ENCODE measurements around the gene ALPL. TPM values are rescaled to one million over a fixed set of nuclear protein-coding genes. Genes with fewer than 3 reads are reported as not detected.

The ALPL gene
- polyA plus RNA-seq, 2 of the 4 experiments (the other 2 are of a cell fraction), result 0.06 to 0.31 TPM

DNA sequence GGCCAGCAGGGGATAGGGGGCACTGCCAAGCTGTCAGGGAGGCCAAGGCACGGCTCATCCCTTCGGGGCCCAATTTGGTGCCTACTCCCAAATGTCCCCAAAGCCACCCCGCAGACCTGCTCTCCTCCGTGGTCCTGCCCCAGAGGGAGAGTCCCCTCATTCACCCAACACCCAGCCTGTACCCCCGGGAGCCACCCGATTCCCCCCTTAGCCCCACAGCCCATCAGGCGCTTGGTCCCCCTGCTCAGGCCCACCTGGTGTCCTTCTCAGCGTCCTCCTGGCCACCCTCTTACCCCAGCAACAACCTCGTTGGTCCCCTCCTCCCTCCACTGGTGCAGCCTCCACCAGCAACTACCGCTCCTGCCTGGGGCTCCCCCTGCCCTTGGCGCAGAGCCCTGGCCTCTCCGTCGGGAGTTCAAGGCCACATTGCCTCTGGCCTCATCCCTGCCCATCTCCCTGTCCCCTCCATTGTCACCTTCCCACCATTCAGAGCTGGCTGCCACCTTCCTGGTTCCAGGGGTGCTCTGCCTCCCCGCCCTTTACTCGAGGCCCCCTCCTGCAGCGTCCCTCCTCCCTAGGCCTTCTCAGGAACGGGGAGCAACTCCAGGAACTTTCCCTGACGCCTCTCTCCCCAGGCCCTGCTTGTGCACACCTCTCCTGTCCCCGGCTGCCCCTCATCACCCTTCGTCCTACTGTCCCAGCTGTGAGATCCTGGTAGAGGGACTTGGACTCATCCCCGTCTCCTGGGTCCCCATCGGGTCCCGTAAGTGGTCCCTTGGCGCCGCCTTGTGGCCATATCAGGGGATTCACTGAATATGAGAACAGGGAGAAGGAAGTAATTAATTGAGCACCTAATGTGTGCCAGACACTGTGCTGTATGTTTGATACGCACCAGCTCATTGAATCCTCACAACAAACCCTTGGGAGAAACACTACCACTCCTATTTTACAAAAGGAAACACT is 86.0 kb downstream of the ALPL start:
- 0 out of 3 replicates have a peak, but pooled peaks cover 5% of the 10 kb centered on the region for H3K4me1 ChIP-seq
- DNase-seq (ENCODE audit: low read depth in 1 of 2, low spot score in 1 of 2), result peak; percentile 60 to 70
- H3K4me2 ChIP-seq, result no peak overlapping the region
- POLR2A ChIA-PET, result no interaction called here
- CTCF ChIA-PET, result interaction anchor here (0.7 to 4.7 kb wide), 22 partner anchors 8 to 377 kb away, joined by 3 to 60 read pairs (median 4); partner anchors contain the start of gene ALPL
- no peaks in the 10 kb centered on the region for H3K9me3 ChIP-seq
- no peak overlapping the region for H3K27ac ChIP-seq
- TF ChIP-seq CBX2 (IDR thresholded peaks at IDR 0.05; ENCODE audit: borderline replicate concordance, low read depth) (no peak), SMC3 (IDR thresholded peaks at IDR 0.05) (peak; percentile 63), NFE2L2 (conservative IDR thresholded peaks at IDR 0.05; ENCODE audit: low read length) (no peak), HOXA7 (CRISPR knock-in tag; IDR thresholded peaks at IDR 0.05) (no peak), RAD21 (conservative IDR thresholded peaks at IDR 0.05 in 1 of 2, IDR thresholded peaks at IDR 0.05 in 1 of 2) (peak; percentile 69 to 86)
- TF ChIP-seq, protein P1, sequence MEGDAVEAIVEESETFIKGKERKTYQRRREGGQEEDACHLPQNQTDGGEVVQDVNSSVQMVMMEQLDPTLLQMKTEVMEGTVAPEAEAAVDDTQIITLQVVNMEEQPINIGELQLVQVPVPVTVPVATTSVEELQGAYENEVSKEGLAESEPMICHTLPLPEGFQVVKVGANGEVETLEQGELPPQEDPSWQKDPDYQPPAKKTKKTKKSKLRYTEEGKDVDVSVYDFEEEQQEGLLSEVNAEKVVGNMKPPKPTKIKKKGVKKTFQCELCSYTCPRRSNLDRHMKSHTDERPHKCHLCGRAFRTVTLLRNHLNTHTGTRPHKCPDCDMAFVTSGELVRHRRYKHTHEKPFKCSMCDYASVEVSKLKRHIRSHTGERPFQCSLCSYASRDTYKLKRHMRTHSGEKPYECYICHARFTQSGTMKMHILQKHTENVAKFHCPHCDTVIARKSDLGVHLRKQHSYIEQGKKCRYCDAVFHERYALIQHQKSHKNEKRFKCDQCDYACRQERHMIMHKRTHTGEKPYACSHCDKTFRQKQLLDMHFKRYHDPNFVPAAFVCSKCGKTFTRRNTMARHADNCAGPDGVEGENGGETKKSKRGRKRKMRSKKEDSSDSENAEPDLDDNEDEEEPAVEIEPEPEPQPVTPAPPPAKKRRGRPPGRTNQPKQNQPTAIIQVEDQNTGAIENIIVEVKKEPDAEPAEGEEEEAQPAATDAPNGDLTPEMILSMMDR (IDR thresholded peaks at IDR 0.05), result peak; percentile 62
- ATAC-seq, result peak in 1 of 2 experiments; percentile 77; a peak in 3 of 6 replicates
- H3K4me3 ChIP-seq, result no peak overlapping the region
- WGBS (ENCODE audit: missing lambda C conversion rate), result 57% methylated on average over 18 of the region's 26 CpGs
- no peak for FAIRE-seq

DNA sequence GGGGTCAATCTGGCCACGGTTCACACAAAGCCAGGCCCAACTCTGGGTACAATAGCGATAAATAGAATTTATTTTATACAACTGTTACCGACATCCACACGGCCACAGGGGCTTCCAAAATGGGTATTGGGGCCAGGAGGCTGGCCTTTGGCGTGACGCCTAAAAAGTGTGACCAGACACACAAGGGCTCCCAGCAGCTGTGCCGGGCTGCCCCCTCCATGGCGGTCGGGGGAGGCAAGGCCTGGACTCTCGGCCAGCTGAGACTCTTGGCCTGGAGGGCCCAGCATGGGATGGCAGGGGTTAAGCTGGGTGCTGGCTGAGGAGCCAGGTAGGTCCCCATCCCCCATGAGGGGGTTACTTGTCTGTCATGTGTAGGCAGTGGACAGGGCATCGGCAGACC is 87.0 kb downstream of the ALPL start:
- DNase-seq (ENCODE audit: low read depth in 1 of 2, low spot score in 1 of 2) (no peak), FAIRE-seq (no peak), ATAC-seq (no peak)
- POLR2A ChIA-PET, result no interaction called here
- Histone ChIP-seq H3K4me2 (no peak overlapping the region), H3K4me1 (0 out of 3 replicates have a peak, but pooled peaks cover 5% of the 10 kb centered on the region), H3K4me3 (no peak overlapping the region), H3K9me3 (no peaks in the 10 kb centered on the region), H3K27ac (no peak overlapping the region)
- 75% methylated on average over 11 of the region's 11 CpGs for WGBS (ENCODE audit: missing lambda C conversion rate)
- CTCF ChIA-PET, result interaction anchor here (0.7 to 4.7 kb wide), 18 partner anchors 9 to 281 kb away, joined by 3 to 60 read pairs (median 4); partner anchors contain the start of gene ALPL
- TF ChIP-seq TFCP2L1 (CRISPR knock-in tag; IDR thresholded peaks at IDR 0.05), result no peak
- no peak for TF ChIP-seq MAZ (IDR thresholded peaks at IDR 0.05; ENCODE audit: borderline replicate concordance, low read depth, low read length)
- TF ChIP-seq HOXB13 (CRISPR knock-in tag; IDR thresholded peaks at IDR 0.05; ENCODE audit: low read depth), result no peak
- no peak for TF ChIP-seq POLR2A (IDR thresholded peaks at IDR 0.05; ENCODE audit: low read length)
- TF ChIP-seq BHLHE40 (IDR thresholded peaks at IDR 0.05; ENCODE audit: low read depth, low read length), result no peak
- no peak for TF ChIP-seq CEBPB (IDR thresholded peaks at IDR 0.05)
- no peak for TF ChIP-seq GATA3 (IDR thresholded peaks at IDR 0.05; ENCODE audit: borderline replicate concordance)
- no peak for TF ChIP-seq ZC3H11A (IDR thresholded peaks at IDR 0.05)
- no peak for TF ChIP-seq POLR2AphosphoS2 (conservative IDR thresholded peaks at IDR 0.05; ENCODE audit: low read length)
- no peak for TF ChIP-seq KDM1A (IDR thresholded peaks at IDR 0.05; ENCODE audit: low read depth)
- TF ChIP-seq HMGXB4 (CRISPR knock-in tag; IDR thresholded peaks at IDR 0.05; ENCODE audit: borderline replicate concordance), result no peak
- no peak for TF ChIP-seq FOSL2 (IDR thresholded peaks at IDR 0.05)
- TF ChIP-seq FOSL2 (CRISPR knock-in tag; IDR thresholded peaks at IDR 0.05), result no peak
- no peak for TF ChIP-seq HES2 (IDR thresholded peaks at IDR 0.05)
- no peak for TF ChIP-seq FOSB (CRISPR knock-in tag; IDR thresholded peaks at IDR 0.05)
- TF ChIP-seq RARB (CRISPR knock-in tag; IDR thresholded peaks at IDR 0.05), result no peak

Measured in A549 (cell line).